Measurements from ENCODE around the gene AKT2.

The AKT2 gene

GRCh38 chr19:40247178-40247577 is 38.0 kb downstream of the AKT2 start:
- Histone ChIP-seq H3K36me3 (ENCODE audit: insufficient read depth, low read length) (peaks cover 2% of the 10 kb centered on the region), H3K27ac (ENCODE audit: low read depth, low read length) (no peak overlapping the region), H3K9ac (ENCODE audit: low read length) (no peak overlapping the region), H3K4me1 (ENCODE audit: insufficient read depth, low read length) (no peaks in the 10 kb centered on the region), H3K27me3 (ENCODE audit: control insufficient read depth in 1 of 2, insufficient read depth in 2 of 2, low read length in 2 of 2) (no peaks in the 10 kb centered on the region), H3K9me3 (ENCODE audit: low read length) (no peaks in the 10 kb centered on the region), H3K4me3 (ENCODE audit: low read depth in 1 of 2, low read length in 2 of 2) (no peak overlapping the region)

GRCh38 chr19:40246292-40247073 is 38.7 kb downstream of the AKT2 start:
- no peak overlapping the region for H3K27ac ChIP-seq (ENCODE audit: low read depth, low read length)
- H3K36me3 ChIP-seq (ENCODE audit: insufficient read depth, low read length), result peaks cover 9% of the 10 kb centered on the region
- no peak overlapping the region for H3K4me3 ChIP-seq (ENCODE audit: low read depth in 1 of 2, low read length in 2 of 2)
- H3K9ac ChIP-seq (ENCODE audit: low read length), result no peak overlapping the region
- H3K9me3 ChIP-seq (ENCODE audit: low read length), result no peaks in the 10 kb centered on the region
- H3K27me3 ChIP-seq (ENCODE audit: control insufficient read depth in 1 of 2, insufficient read depth in 2 of 2, low read length in 2 of 2), result no peaks in the 10 kb centered on the region
- no peaks in the 10 kb centered on the region for H3K4me1 ChIP-seq (ENCODE audit: insufficient read depth, low read length)

GRCh38 chr19:40245506-40246128 is 39.5 kb downstream of the AKT2 start:
- no peaks in the 10 kb centered on the region for H3K9me3 ChIP-seq (ENCODE audit: low read length)
- no peaks in the 10 kb centered on the region for H3K27me3 ChIP-seq (ENCODE audit: control insufficient read depth in 1 of 2, insufficient read depth in 2 of 2, low read length in 2 of 2)
- H3K4me3 ChIP-seq (ENCODE audit: low read depth in 1 of 2, low read length in 2 of 2), result no peak overlapping the region
- peaks cover 18% of the 10 kb centered on the region for H3K36me3 ChIP-seq (ENCODE audit: insufficient read depth, low read length)
- no peak overlapping the region for H3K27ac ChIP-seq (ENCODE audit: low read depth, low read length)
- H3K9ac ChIP-seq (ENCODE audit: low read length), result no peak overlapping the region
- no peaks in the 10 kb centered on the region for H3K4me1 ChIP-seq (ENCODE audit: insufficient read depth, low read length)

- Histone ChIP-seq H3K27me3 (ENCODE audit: control insufficient read depth in 1 of 2, insufficient read depth in 2 of 2, low read length in 2 of 2) (no peaks in the 10 kb centered on the region), H3K9me3 (ENCODE audit: low read length) (no peaks in the 10 kb centered on the region), H3K4me3 (ENCODE audit: low read depth in 1 of 2, low read length in 2 of 2) (no peak overlapping the region), H3K4me1 (ENCODE audit: insufficient read depth, low read length) (no peaks in the 10 kb centered on the region), H3K36me3 (ENCODE audit: insufficient read depth, low read length) (peaks cover 26% of the 10 kb centered on the region), H3K27ac (ENCODE audit: low read depth, low read length) (no peak overlapping the region), H3K9ac (ENCODE audit: low read length) (no peak overlapping the region)
Measured at GRCh38 chr19:40244579-40245317, 40.4 kb downstream of the AKT2 start.

GRCh38 chr19:40243181-40243580 is 42.0 kb downstream of the AKT2 start:
- H3K4me1 ChIP-seq (ENCODE audit: insufficient read depth, low read length), result no peaks in the 10 kb centered on the region
- no peaks in the 10 kb centered on the region for H3K27me3 ChIP-seq (ENCODE audit: control insufficient read depth in 1 of 2, insufficient read depth in 2 of 2, low read length in 2 of 2)
- no peak overlapping the region for H3K4me3 ChIP-seq (ENCODE audit: low read depth in 1 of 2, low read length in 2 of 2)
- H3K36me3 ChIP-seq (ENCODE audit: insufficient read depth, low read length), result peaks cover 41% of the 10 kb centered on the region
- H3K9me3 ChIP-seq (ENCODE audit: low read length), result no peaks in the 10 kb centered on the region
- no peak overlapping the region for H3K27ac ChIP-seq (ENCODE audit: low read depth, low read length)
- no peak overlapping the region for H3K9ac ChIP-seq (ENCODE audit: low read length)

- Histone ChIP-seq H3K9ac (ENCODE audit: low read length) (no peak overlapping the region), H3K9me3 (ENCODE audit: low read length) (no peaks in the 10 kb centered on the region), H3K4me1 (ENCODE audit: insufficient read depth, low read length) (no peaks in the 10 kb centered on the region), H3K27me3 (ENCODE audit: control insufficient read depth in 1 of 2, insufficient read depth in 2 of 2, low read length in 2 of 2) (no peaks in the 10 kb centered on the region), H3K27ac (ENCODE audit: low read depth, low read length) (no peak overlapping the region), H3K4me3 (ENCODE audit: low read depth in 1 of 2, low read length in 2 of 2) (no peak overlapping the region), H3K36me3 (ENCODE audit: insufficient read depth, low read length) (peaks cover 47% of the 10 kb centered on the region)
Measured at GRCh38 chr19:40242480-40242879, 42.7 kb downstream of the AKT2 start.

GRCh38 chr19:40241809-40242384 is 43.2 kb downstream of the AKT2 start:
- Histone ChIP-seq H3K36me3 (ENCODE audit: insufficient read depth, low read length) (peaks cover 50% of the 10 kb centered on the region), H3K9me3 (ENCODE audit: low read length) (no peaks in the 10 kb centered on the region), H3K4me3 (ENCODE audit: low read depth in 1 of 2, low read length in 2 of 2) (no peak overlapping the region), H3K9ac (ENCODE audit: low read length) (no peak overlapping the region), H3K4me1 (ENCODE audit: insufficient read depth, low read length) (no peaks in the 10 kb centered on the region), H3K27me3 (ENCODE audit: control insufficient read depth in 1 of 2, insufficient read depth in 2 of 2, low read length in 2 of 2) (no peaks in the 10 kb centered on the region), H3K27ac (ENCODE audit: low read depth, low read length) (no peak overlapping the region)

- Histone ChIP-seq H3K27ac (ENCODE audit: low read depth, low read length) (no peak overlapping the region), H3K27me3 (ENCODE audit: control insufficient read depth in 1 of 2, insufficient read depth in 2 of 2, low read length in 2 of 2) (no peaks in the 10 kb centered on the region), H3K9ac (ENCODE audit: low read length) (no peak overlapping the region), H3K4me3 (ENCODE audit: low read depth in 1 of 2, low read length in 2 of 2) (no peak overlapping the region), H3K9me3 (ENCODE audit: low read length) (no peaks in the 10 kb centered on the region), H3K4me1 (ENCODE audit: insufficient read depth, low read length) (no peaks in the 10 kb centered on the region), H3K36me3 (ENCODE audit: insufficient read depth, low read length) (peaks cover 56% of the 10 kb centered on the region)
Measured at GRCh38 chr19:40241125-40241808, 43.9 kb downstream of the AKT2 start.

GRCh38 chr19:40240332-40240731 is 44.8 kb downstream of the AKT2 start:
- Histone ChIP-seq H3K36me3 (ENCODE audit: insufficient read depth, low read length) (peaks cover 66% of the 10 kb centered on the region), H3K27me3 (ENCODE audit: control insufficient read depth in 1 of 2, insufficient read depth in 2 of 2, low read length in 2 of 2) (no peaks in the 10 kb centered on the region), H3K27ac (ENCODE audit: low read depth, low read length) (no peak overlapping the region), H3K9me3 (ENCODE audit: low read length) (no peaks in the 10 kb centered on the region), H3K4me1 (ENCODE audit: insufficient read depth, low read length) (no peaks in the 10 kb centered on the region), H3K9ac (ENCODE audit: low read length) (no peak overlapping the region), H3K4me3 (ENCODE audit: low read depth in 1 of 2, low read length in 2 of 2) (no peak overlapping the region)

- Histone ChIP-seq H3K4me3 (ENCODE audit: low read depth in 1 of 2, low read length in 2 of 2) (no peak overlapping the region), H3K9ac (ENCODE audit: low read length) (no peak overlapping the region), H3K27ac (ENCODE audit: low read depth, low read length) (no peak overlapping the region), H3K27me3 (ENCODE audit: control insufficient read depth in 1 of 2, insufficient read depth in 2 of 2, low read length in 2 of 2) (no peaks in the 10 kb centered on the region), H3K36me3 (ENCODE audit: insufficient read depth, low read length) (peaks cover 73% of the 10 kb centered on the region), H3K4me1 (ENCODE audit: insufficient read depth, low read length) (no peaks in the 10 kb centered on the region), H3K9me3 (ENCODE audit: low read length) (no peaks in the 10 kb centered on the region)
Measured at GRCh38 chr19:40239415-40240226, 45.5 kb downstream of the AKT2 start.
